Loucy (cell line): Measurements from ENCODE around the gene KLK15.

ENCODE experiments used
- EZH2phosphoT487 ChIP-seq: fragments of 200-600 bp; IDR thresholded peaks from 2 replicates; pipeline ENCODE4 v1.6.1; 2018; ENCODE audit warnings: antibody characterized with exemption, mild to moderate bottlenecking, moderate library complexity, borderline replicate concordance
- TF ChIP-seq, protein P1 (sequence below): fragments of 200-600 bp; sonication (generic); conservative IDR thresholded peaks from 2 replicates; pipeline ENCODE4 v1.5.1; 2014; ENCODE audit warnings: mild to moderate bottlenecking, antibody characterized with exemption, low read length

DNA sequence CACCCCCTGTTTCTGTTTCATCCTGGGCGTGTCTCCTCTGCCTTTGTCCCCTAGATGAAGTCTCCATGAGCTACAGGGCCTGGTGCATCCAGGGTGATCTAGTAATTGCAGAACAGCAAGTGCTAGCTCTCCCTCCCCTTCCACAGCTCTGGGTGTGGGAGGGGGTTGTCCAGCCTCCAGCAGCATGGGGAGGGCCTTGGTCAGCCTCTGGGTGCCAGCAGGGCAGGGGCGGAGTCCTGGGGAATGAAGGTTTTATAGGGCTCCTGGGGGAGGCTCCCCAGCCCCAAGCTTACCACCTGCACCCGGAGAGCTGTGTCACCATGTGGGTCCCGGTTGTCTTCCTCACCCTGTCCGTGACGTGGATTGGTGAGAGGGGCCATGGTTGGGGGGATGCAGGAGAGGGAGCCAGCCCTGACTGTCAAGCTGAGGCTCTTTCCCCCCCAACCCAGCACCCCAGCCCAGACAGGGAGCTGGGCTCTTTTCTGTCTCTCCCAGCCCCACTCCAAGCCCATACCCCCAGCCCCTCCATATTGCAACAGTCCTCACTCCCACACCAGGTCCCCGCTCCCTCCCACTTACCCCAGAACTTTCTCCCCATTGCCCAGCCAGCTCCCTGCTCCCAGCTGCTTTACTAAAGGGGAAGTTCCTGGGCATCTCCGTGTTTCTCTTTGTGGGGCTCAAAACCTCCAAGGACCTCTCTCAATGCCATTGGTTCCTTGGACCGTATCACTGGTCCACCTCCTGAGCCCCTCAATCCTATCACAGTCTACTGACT lies 21.4 kb upstream of the KLK15 start, which contains the start of gene KLK3:
- TF ChIP-seq, protein P1, sequence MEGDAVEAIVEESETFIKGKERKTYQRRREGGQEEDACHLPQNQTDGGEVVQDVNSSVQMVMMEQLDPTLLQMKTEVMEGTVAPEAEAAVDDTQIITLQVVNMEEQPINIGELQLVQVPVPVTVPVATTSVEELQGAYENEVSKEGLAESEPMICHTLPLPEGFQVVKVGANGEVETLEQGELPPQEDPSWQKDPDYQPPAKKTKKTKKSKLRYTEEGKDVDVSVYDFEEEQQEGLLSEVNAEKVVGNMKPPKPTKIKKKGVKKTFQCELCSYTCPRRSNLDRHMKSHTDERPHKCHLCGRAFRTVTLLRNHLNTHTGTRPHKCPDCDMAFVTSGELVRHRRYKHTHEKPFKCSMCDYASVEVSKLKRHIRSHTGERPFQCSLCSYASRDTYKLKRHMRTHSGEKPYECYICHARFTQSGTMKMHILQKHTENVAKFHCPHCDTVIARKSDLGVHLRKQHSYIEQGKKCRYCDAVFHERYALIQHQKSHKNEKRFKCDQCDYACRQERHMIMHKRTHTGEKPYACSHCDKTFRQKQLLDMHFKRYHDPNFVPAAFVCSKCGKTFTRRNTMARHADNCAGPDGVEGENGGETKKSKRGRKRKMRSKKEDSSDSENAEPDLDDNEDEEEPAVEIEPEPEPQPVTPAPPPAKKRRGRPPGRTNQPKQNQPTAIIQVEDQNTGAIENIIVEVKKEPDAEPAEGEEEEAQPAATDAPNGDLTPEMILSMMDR: no peak
- TF ChIP-seq EZH2phosphoT487: no peak
